Measurements from ENCODE around the gene LOXL3. TPM values are rescaled to one million over a fixed set of nuclear protein-coding genes. Genes with fewer than 3 reads are reported as not detected.

LOXL3 gene
- total and polyA plus RNA-seq, 2 of the 8 experiments (the other 6 are each of a cell fraction or from before 2014, with no cell fraction given): 22.4 to 27.2 TPM

GRCh38 chr2:74548285-74548899 lies 5.3 kb downstream of the LOXL3 start:
- no peak overlapping the region for H3K23ac ChIP-seq (ENCODE audit: insufficient read length)
- FAIRE-seq (no peak), DNase-seq (ENCODE audit: low read depth in 1 of 2, low spot score in 2 of 2) (no peak)
- H2BK15ac ChIP-seq (ENCODE audit: low read length): no peak overlapping the region
- peaks cover 15% of the 10 kb centered on the region for H3K23me2 ChIP-seq (ENCODE audit: low read depth, low read length)
- 0 out of 8 replicates have a peak, but pooled peaks cover 0 to 3% (median 0%) of the 10 kb centered on the region in 4 experiments for H3K36me3 ChIP-seq (ENCODE audit: control insufficient read depth in 2 of 4, insufficient read depth in 4 of 4, low read length in 3 of 4)
- no peak overlapping the region for H3K14ac ChIP-seq (ENCODE audit: insufficient read length)
- H3K27ac ChIP-seq (ENCODE audit: low read depth, low read length): no peak overlapping the region
- H3K4me3 ChIP-seq (ENCODE audit: extremely low read depth in 1 of 4, insufficient read depth in 2 of 4, low read depth in 3 of 4, low read length in 4 of 4): peak overlapping the region; percentile 62 to 90 (median 71)
- no peak overlapping the region for H3K18ac ChIP-seq (ENCODE audit: extremely low read depth, low read length)
- peak overlapping the region; percentile 77 to 84 for H3K4me2 ChIP-seq (ENCODE audit: insufficient read depth in 1 of 2, low read depth in 2 of 2, low read length in 2 of 2)
- no peak overlapping the region for H2BK20ac ChIP-seq (ENCODE audit: low read length)
- H3K79me2 ChIP-seq (ENCODE audit: control insufficient read depth in 1 of 2, insufficient read depth in 2 of 2, low read length in 2 of 2): no peaks in the 10 kb centered on the region
- no peak overlapping the region for H2BK5ac ChIP-seq (ENCODE audit: low read depth, low read length)
- H3K4ac ChIP-seq (replicated peaks; ENCODE audit: insufficient read length, low read depth, low read length): no peak overlapping the region
- POLR2A ChIA-PET (ENCODE audit: partially characterized antibody): interaction anchor here (1.1 to 2.9 kb wide), 5 partner anchors 10 to 49 kb away, joined by 4 to 17 read pairs (median 8); partner anchors contain the start of genes AUP1, HTRA2 and LBX2
- no peaks in the 10 kb centered on the region; the same call in 1 of the 2 replicates for H3K79me1 ChIP-seq (ENCODE audit: low read depth, low read length)
- 8% methylated on average over 26 of the region's 26 CpGs; no CpG with 5 or more reads in 1 of the 2 experiments for WGBS, 2 experiments (ENCODE audit: extremely low coverage in 1 of 2, insufficient coverage in 1 of 2, insufficient read length in 1 of 2, insufficient replicate concordance in 2 of 2, low coverage in 1 of 2, low lambda C conversion rate in 2 of 2, missing lambda C conversion rate in 1 of 2)
- no peak overlapping the region for H4K5ac ChIP-seq (ENCODE audit: insufficient read length, low read depth, low read length)
- peak overlapping the region; percentile 36; the same call in 1 of the 2 replicates for H2AFZ ChIP-seq (ENCODE audit: low read length)
- no peak overlapping the region for H2BK120ac ChIP-seq (replicated peaks; ENCODE audit: low read depth, low read length)
- TF ChIP-seq SP1 (IDR thresholded peaks at IDR 0.05; ENCODE audit: low read depth, low read length) (0 out of 2 replicates have a peak, but pooled peaks have one; percentile 9), RBBP5 (IDR thresholded peaks at IDR 0.05; ENCODE audit: borderline replicate concordance, low read depth, low read length) (peak; percentile 10; the same call in 1 of the 2 replicates), CHD1 (IDR thresholded peaks at IDR 0.05; ENCODE audit: low read depth, low read length) (no peak), EZH2 (IDR thresholded peaks at IDR 0.05; ENCODE audit: low read depth, low read length, severe bottlenecking) (peak; percentile 55)
- peak overlapping the region; percentile 96 for H4K8ac ChIP-seq (ENCODE audit: extremely low read depth, insufficient read depth, low read length)
- no peak overlapping the region for H2AK5ac ChIP-seq (ENCODE audit: low read depth, low read length)
- H4K91ac ChIP-seq (replicated peaks; ENCODE audit: insufficient read length, low read length): no peak overlapping the region
- no peak overlapping the region for H3K56ac ChIP-seq (replicated peaks; ENCODE audit: insufficient read length, low read depth, low read length)
- no peaks in the 10 kb centered on the region for H3K9me3 ChIP-seq (ENCODE audit: insufficient read depth in 2 of 2, low read depth in 1 of 2, low read length in 1 of 2)
- H4K20me1 ChIP-seq (replicated peaks in 1 of 2; ENCODE audit: control insufficient read depth in 1 of 2, insufficient read depth in 2 of 2, low read length in 2 of 2): peaks cover 3 to 5% of the 10 kb centered on the region in 2 experiments
- peaks cover 4 to 59% (median 28%) of the 10 kb centered on the region in 4 experiments for H3K27me3 ChIP-seq (replicated peaks in 1 of 4; ENCODE audit: control insufficient read depth in 3 of 4, extremely low read depth in 1 of 4, insufficient read depth in 3 of 4, low read length in 3 of 4)
- H2BK12ac ChIP-seq (ENCODE audit: low read depth, low read length): no peak overlapping the region
- peaks cover 5 to 17% (median 7%) of the 10 kb centered on the region in 4 experiments for H3K4me1 ChIP-seq (replicated peaks in 1 of 4; ENCODE audit: control insufficient read depth in 3 of 4, insufficient read depth in 4 of 4, low read length in 3 of 4)
- CTCF ChIA-PET (ENCODE audit: partially characterized antibody): interaction anchor here (1.1 to 2.0 kb wide), 4 partner anchors 8 to 40 kb away, joined by 3 to 6 read pairs (median 4); no protein-coding TSS in a partner anchor
- H3K9ac ChIP-seq (replicated peaks in 1 of 4; ENCODE audit: extremely low read depth in 1 of 4, low read depth in 3 of 4, low read length in 3 of 4): peak overlapping the region in 3 of 4 experiments; percentile 65 to 89 (median 74)
